NB4 (cell line): Measurements from ENCODE around the gene AGAP1.

Experiments
- POLR2A ChIP-seq: IDR thresholded peaks from 2 replicates; pipeline ENCODE4 v1.6.1; 2011; ENCODE audit warnings: mild to moderate bottlenecking; ENCODE audit not compliant: insufficient read length; ENCODE audit errors: extremely low read depth
- TF ChIP-seq, protein P1 (sequence below): IDR thresholded peaks from one replicate; pipeline ENCODE4 v1.5.1; 2012; ENCODE audit warnings: low read depth, low read length

GRCh38 chr2:235467588-235467987 is 26.3 kb upstream of the AGAP1 start:
- TF ChIP-seq, protein P1, sequence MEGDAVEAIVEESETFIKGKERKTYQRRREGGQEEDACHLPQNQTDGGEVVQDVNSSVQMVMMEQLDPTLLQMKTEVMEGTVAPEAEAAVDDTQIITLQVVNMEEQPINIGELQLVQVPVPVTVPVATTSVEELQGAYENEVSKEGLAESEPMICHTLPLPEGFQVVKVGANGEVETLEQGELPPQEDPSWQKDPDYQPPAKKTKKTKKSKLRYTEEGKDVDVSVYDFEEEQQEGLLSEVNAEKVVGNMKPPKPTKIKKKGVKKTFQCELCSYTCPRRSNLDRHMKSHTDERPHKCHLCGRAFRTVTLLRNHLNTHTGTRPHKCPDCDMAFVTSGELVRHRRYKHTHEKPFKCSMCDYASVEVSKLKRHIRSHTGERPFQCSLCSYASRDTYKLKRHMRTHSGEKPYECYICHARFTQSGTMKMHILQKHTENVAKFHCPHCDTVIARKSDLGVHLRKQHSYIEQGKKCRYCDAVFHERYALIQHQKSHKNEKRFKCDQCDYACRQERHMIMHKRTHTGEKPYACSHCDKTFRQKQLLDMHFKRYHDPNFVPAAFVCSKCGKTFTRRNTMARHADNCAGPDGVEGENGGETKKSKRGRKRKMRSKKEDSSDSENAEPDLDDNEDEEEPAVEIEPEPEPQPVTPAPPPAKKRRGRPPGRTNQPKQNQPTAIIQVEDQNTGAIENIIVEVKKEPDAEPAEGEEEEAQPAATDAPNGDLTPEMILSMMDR = no peak
- TF ChIP-seq POLR2A = no peak
